HepG2 (cell line): ENCODE results near the gene ZBP1. TPM values are rescaled to one million over a fixed set of nuclear protein-coding genes. Genes with fewer than 3 reads are reported as not detected.

ENCODE experiments used
- ARID4A ChIP-seq: sonication (generic); formaldehyde crosslinking; IDR thresholded peaks from 2 replicates; pipeline ENCODE4 v1.5.0; 2020; ENCODE audit warnings: mild to moderate bottlenecking, missing genetic modification reagents, borderline replicate concordance
- ESRRA ChIP-seq: sonication (generic); formaldehyde crosslinking; IDR thresholded peaks from 2 replicates; pipeline ENCODE4 v1.5.1; 2020; ENCODE audit warnings: mild to moderate bottlenecking, low read depth, missing genetic modification reagents
- HNF4A ChIP-seq: sonication (generic); formaldehyde crosslinking; IDR thresholded peaks from 2 replicates; pipeline ENCODE4 v1.4.0; 2020; ENCODE audit warnings: missing genetic modification reagents
- KIAA2018 ChIP-seq: sonication (generic); formaldehyde crosslinking; IDR thresholded peaks from 2 replicates; pipeline ENCODE4 v1.5.0; 2020; ENCODE audit warnings: mild to moderate bottlenecking, missing genetic modification reagents, borderline replicate concordance
- SALL1 ChIP-seq: sonication (generic); formaldehyde crosslinking; IDR thresholded peaks from 2 replicates; pipeline ENCODE4 v1.8.0; 2022; ENCODE audit warnings: mild to moderate bottlenecking, missing genetic modification reagents
- SP4 ChIP-seq: sonication (generic); formaldehyde crosslinking; IDR thresholded peaks from 2 replicates; pipeline ENCODE4 v1.8.1; 2023; ENCODE audit warnings: mild to moderate bottlenecking, missing genetic modification reagents
- ZC3H13 ChIP-seq: sonication (generic); formaldehyde crosslinking; IDR thresholded peaks from 2 replicates; pipeline ENCODE4 v1.8.1; 2023; ENCODE audit warnings: mild to moderate bottlenecking, missing genetic modification reagents, moderate library complexity
- ZEB1 ChIP-seq: IDR thresholded peaks from 2 replicates; pipeline ENCODE4 v1.6.1; 2012; ENCODE audit warnings: mild to moderate bottlenecking, low read depth, inconsistent platforms; ENCODE audit not compliant: insufficient replicate concordance
- ZMYM4 ChIP-seq: sonication (generic); formaldehyde crosslinking; IDR thresholded peaks from 2 replicates; pipeline ENCODE4 v1.8.1; 2023; ENCODE audit warnings: mild to moderate bottlenecking, missing genetic modification reagents
- ZNF251 ChIP-seq: sonication (generic); formaldehyde crosslinking; IDR thresholded peaks from 2 replicates; pipeline ENCODE4 v1.9.0; 2021; ENCODE audit warnings: mild to moderate bottlenecking, missing genetic modification reagents
- ZNF33B ChIP-seq: sonication (generic); formaldehyde crosslinking; IDR thresholded peaks from 2 replicates; pipeline ENCODE4 v1.5.1; 2020; ENCODE audit warnings: mild to moderate bottlenecking, missing genetic modification reagents
- ZNF557 ChIP-seq: sonication (generic); formaldehyde crosslinking; IDR thresholded peaks from 2 replicates; pipeline ENCODE4 v1.4.0; 2020; ENCODE audit warnings: missing genetic modification reagents
- ZNF709 ChIP-seq: sonication (generic); formaldehyde crosslinking; IDR thresholded peaks from 2 replicates; pipeline ENCODE4 v1.5.0; 2020; ENCODE audit warnings: mild to moderate bottlenecking, missing genetic modification reagents
- ZSCAN25 ChIP-seq: sonication (generic); formaldehyde crosslinking; IDR thresholded peaks from 2 replicates; pipeline ENCODE4 v1.8.0; 2022; ENCODE audit warnings: mild to moderate bottlenecking, missing genetic modification reagents
- ZUFSP ChIP-seq: sonication (generic); formaldehyde crosslinking; IDR thresholded peaks from 2 replicates; pipeline ENCODE4 v1.9.0; 2021; ENCODE audit warnings: missing genetic modification reagents, mild to moderate bottlenecking, borderline replicate concordance
- polyA plus RNA-seq, 8 experiments: library from polyadenylated mRNA; depleted of rRNA in 3 of 8; stranded (reverse) in 7 of 8; unstranded in 1 of 8; fragments of >200 nt; fragmentation: Illumina TruSeq in 4 of 8; extraction: Trizol in 4 of 8; gene quantifications; 2 replicates each; pipeline versions ENCODE4 v1.2.1 to v1.2.3, GENCODE V29; 2011 to 2016; ENCODE audit warnings: low read depth in 4 of 8, missing spikeins in 1 of 8, mixed read lengths in 1 of 8; ENCODE audit not compliant: insufficient read depth in 1 of 8
- total RNA-seq, 5 experiments: library from RNA; depleted of rRNA; stranded (reverse); fragments of >200 nt; fragmentation: Illumina TruSeq; extraction: Trizol; gene quantifications; 2 replicates each; pipeline ENCODE4 v1.2.3, GENCODE V29; 2016; ENCODE audit warnings: low read depth in 1 of 5

ZBP1 gene
- total and polyA plus RNA-seq, 2 of the 13 experiments (the other 11 are each of a cell fraction or from before 2014, with no cell fraction given): not detected

GRCh38 chr20:57577679-57578475, 42.3 kb downstream of the ZBP1 start (continued):
- no peak; the same call in 1 of the 2 replicates for TF ChIP-seq ZNF709 (CRISPR knock-in tag)
- TF ChIP-seq KIAA2018: no peak
- TF ChIP-seq ZUFSP (CRISPR knock-in tag): no peak
- TF ChIP-seq ZMYM4 (CRISPR knock-in tag): peak; percentile 74
- TF ChIP-seq SALL1 (CRISPR knock-in tag): peak; percentile 82; the same call in 1 of the 2 replicates
- no peak for TF ChIP-seq ZNF251 (CRISPR knock-in tag)
- no peak for TF ChIP-seq ZC3H13 (CRISPR knock-in tag)
- 0 out of 2 replicates have a peak, but pooled peaks have one; percentile 37 for TF ChIP-seq SP4 (CRISPR knock-in tag)
- TF ChIP-seq ESRRA (CRISPR knock-in tag): peak; percentile 80; the same call in 1 of the 2 replicates
- TF ChIP-seq HNF4A (CRISPR knock-in tag): peak; percentile 86
- TF ChIP-seq ZSCAN25 (CRISPR knock-in tag): peak; percentile 85
- peak; percentile 46 for TF ChIP-seq ZEB1
- TF ChIP-seq ZNF33B (CRISPR knock-in tag): no peak
- peak; percentile 69; the same call in 1 of the 2 replicates for TF ChIP-seq ARID4A
- TF ChIP-seq ZNF557 (CRISPR knock-in tag): no peak
